ENCODE measurements around the gene CAVIN2.
"Not testable (repeated sequence)": the region's sequence is repeated elsewhere in the genome, so short reads cannot be mapped to it uniquely, and the experiment has no call there.

The CAVIN2 gene

DNA sequence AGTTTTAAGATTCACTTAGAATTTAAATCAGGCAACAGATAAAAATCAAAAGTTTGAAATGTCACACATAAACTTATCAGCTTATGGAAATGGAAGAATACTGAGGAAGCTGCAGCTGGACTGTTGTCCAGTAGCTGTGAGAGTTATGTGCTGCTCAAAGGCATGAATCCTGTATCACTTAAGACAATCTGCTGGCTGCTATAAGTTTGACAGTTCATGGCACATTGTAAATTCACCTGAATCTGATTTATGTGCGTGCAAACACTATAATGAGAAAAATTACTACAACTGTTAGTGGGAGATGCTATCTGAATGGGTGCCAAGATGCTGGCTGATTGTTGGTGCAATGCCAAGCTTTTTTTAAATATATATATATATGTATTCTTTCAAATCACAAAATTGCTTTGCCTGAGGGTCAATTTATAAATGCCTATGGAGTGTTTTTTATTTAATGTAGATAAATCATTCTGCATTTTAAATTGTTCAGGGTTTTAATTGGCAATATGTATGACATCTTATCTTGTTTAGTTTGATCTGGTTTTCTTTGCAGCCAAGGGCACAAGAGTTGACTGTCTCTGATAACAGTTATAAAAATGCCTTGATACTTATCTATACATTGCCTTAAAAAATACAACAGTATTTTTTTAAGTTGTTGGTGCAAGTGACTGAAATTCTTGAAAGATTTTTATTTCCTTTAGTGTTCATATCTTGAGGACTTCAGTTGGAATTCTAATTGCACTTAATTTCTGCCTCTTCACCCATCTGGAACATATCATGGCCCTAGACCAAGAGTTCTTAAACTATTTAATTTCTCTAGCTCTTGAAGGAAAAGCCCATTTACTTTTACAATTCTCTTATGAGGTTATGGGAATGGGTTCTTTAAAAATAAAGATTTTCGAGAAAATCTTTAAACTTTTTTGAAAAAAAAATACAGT is 48.7 kb downstream of the CAVIN2 start:
- no peak for DNase-seq

DNA sequence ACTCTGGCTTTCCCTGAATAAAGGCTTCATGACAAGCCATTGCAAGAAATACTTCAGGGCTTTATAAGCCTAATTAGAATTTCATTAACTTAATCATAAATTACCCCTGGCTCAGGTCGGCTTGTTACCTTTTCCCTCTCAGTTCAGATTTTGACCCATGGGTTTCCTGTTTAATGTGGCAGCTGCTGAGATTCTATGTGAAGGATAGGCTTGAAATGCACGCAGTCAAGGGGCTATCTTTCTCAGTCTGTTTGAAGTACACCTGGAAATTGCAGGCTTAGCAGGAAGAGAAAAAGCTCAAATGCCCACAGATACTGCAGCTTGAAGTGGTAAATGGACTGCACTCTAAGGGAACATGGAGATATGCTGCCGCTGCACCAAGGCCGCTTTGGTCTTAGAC is 49.4 kb downstream of the CAVIN2 start:
- no peak for DNase-seq

DNA sequence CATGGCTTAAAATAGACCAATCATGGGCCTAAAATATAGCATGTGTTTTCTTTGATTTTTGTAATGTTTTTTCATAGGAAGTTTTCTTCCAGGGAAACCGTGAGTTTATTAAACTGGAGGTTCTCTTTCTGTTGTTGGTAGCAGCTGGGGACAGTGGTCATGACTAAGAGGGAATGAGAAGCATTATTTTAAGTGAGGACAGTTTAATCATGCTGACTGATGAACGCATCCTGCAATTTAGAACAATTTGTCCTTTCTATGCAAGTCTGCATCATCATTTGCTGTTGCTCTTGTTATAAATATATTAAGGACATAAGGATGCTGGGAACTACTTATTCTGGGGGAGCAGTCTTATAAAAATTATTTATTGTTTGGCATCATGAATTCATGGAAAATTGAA is 51.2 kb downstream of the CAVIN2 start:
- DNase-seq = no peak

GRCh38 chr2:191791953-191792560 is 54.8 kb downstream of the CAVIN2 start:
- no peak for DNase-seq

- no peak for DNase-seq
These were observed 56.2 kb downstream of the CAVIN2 start for GRCh38 chr2:191790737-191791136.

- no peak for DNase-seq
These were observed 57.1 kb downstream of the CAVIN2 start for GRCh38 chr2:191789796-191790195.

- DNase-seq = no peak
These were observed 60.2 kb downstream of the CAVIN2 start for GRCh38 chr2:191786694-191787093.

- not testable (repeated sequence) for DNase-seq
These were observed 61.2 kb downstream of the CAVIN2 start for GRCh38 chr2:191785651-191786050.

Data from effector CD4-positive, alpha-beta T cell (primary cell).